M059J (cell line): ENCODE results near the gene UBR1. TPM values are rescaled to one million over a fixed set of nuclear protein-coding genes. Genes with fewer than 3 reads are reported as not detected.
"Not testable (repeated sequence)": the region's sequence is repeated elsewhere in the genome, so short reads cannot be mapped to it uniquely, and the experiment has no call there.

Experiments used
- DNase-seq: peaks from one replicate; pipeline ENCODE4 v3.0.0-alpha.2; 2012; ENCODE audit warnings: low read depth
- total RNA-seq: library from RNA; depleted of rRNA; stranded (reverse); fragments of >200 nt; shearing (Covaris generic); gene quantifications from 2 replicates; pipeline ENCODE4 v1.2.3, GENCODE V29; 2014; rRNA removed

Gene UBR1
- 15.2 and 19.1 TPM in 2 replicates for total RNA-seq

DNA sequence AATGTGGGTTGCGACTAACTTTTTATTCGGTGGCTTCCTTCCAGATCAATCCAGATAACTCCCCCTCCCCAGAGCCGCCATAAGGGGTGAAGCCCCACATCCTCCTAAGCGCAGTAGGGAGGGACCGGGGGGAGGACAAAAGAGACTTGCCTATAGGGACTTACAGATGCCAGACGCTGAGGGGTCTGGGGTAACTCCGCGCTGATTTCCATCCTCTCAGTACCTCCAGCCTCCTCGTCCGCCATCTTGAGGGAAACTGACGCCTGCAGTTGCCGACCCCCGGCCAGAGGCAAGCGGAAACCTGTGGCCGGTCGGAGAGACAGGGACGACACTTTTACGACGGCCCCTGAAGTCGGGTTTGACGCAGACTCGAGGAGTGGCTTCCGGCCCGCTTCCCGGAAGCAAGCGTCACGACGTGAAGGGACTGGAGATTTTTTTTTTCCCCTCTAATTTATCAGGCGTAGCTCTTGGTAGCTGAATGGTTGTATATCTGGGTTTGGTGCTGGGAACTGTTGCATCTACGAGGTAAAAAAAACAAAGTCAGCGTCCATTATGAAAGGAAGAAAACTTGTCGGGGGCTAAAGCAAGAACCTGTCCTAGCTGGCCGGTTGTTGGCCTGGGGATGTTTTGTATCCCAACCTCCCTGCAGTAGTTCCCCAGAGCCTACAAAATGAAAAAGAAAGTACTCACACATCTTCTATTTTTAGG is at the start of gene UBR1:
Gene UBR1 (minus strand): TSS at position 261 of the 708 bp plus-strand sequence. CDS start 16 bp downstream, at position 245.
- peak; percentile 90 for DNase-seq

DNA sequence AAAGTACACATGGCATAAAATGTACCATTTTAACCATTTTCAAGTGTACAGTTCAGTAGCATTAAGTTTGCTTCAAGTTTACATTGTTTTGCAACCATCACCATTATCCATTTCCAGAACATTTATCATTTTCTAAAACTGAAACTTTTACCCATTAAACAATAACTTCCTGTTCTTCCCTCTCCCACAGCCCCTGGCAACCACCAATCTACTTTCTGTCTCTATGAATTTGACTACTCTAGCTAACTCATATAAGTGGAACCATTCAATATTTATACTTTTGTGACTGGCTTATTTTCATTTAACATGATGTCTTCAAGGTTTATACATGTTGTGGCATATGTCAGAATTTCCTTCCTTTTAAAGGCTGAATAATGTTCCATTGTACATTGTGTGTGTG is 47.4 kb upstream of the UBR1 start:
- no peak for DNase-seq

DNA sequence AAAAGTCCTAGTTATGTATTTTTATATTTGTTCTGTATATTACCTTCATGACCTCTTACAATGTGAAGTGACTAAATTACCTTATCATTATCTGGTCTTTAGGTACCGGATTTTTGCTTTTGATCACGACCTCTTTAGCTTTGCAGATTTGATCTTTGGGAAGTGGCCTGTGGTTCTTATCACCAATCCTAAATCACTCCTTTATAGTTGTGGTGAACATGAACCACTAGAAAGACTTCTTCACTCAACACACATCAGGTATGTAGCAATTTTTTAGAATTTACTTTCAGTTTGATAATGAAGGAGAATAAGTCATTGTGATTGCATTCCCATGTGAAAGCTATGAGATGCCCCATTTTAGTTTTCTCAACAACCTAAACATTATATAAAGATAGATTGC is 45.9 kb upstream of the UBR1 start:
- no peak for DNase-seq

DNA sequence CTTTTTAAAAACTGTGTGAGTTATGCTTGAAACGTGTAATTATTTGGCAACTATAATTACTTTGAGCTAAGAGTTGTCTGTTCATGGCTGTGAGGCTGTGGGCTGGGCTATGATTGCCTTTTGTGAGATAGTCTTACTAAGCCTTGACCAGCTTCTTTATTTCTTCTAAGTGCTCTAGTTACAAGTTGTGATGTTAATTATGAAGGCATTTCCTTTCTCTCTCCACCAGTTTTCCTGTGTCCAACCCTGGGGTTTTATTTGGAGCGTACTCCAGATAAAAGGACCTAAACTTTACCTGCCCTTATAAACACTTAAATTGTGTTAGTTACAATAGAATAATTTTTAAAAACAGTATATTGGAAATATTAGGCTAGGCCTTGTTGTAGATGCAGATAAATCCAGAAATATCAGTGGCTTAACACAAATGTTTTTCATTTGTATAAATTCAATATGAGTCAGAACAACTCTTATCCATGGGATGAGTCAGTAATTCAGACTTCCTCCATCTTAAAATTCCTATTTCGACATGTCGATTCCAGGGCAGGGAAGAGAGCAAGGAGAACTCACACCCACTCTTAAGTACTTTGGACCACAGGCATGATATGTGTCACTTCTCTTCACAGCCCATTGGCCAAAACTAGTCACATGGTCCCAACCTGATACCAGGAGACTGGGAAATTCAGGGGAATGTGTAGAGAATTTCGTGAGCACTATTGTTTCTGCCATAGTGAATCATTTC is 44.5 kb upstream of the UBR1 start:
- DNase-seq = peak; percentile 91

DNA sequence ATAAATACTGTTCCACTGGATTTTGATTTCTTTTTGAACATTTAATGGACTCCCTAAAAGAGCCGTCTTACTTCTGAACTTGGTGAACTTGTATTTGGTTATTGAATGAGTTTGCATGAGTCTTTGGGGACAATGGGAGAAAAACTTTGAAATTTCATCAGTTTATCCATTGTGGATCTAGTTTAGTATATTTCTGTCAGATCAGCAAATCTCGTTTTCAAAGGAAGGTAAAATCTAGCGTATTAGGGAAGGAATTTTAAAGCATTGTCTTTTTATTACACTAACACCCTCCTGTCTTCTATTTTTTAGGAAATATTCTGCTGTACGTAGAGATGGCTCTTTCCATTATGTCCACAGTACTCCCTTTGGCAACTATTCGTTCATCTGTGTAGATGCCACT is 40.3 kb upstream of the UBR1 start:
- no peak for DNase-seq

DNA sequence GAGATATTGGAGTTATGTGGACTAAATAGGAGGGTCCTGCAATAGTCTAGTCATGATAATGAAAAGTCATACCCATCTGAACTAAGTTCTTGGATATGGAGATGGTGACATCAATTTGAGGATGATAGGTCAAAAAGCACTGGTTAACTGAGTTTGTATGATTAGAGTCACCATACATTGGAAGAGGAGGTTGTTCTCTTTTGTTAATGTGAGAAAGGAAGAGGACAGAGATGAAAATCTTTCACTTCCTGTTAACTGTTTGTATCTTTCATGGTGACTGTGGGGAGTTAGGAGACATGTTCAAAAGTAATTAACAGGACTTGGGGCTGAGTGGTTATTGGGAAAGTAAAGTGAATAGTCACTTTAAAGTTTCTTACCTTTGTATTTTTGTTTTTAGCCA is 38.7 kb upstream of the UBR1 start:
- no peak for DNase-seq

DNA sequence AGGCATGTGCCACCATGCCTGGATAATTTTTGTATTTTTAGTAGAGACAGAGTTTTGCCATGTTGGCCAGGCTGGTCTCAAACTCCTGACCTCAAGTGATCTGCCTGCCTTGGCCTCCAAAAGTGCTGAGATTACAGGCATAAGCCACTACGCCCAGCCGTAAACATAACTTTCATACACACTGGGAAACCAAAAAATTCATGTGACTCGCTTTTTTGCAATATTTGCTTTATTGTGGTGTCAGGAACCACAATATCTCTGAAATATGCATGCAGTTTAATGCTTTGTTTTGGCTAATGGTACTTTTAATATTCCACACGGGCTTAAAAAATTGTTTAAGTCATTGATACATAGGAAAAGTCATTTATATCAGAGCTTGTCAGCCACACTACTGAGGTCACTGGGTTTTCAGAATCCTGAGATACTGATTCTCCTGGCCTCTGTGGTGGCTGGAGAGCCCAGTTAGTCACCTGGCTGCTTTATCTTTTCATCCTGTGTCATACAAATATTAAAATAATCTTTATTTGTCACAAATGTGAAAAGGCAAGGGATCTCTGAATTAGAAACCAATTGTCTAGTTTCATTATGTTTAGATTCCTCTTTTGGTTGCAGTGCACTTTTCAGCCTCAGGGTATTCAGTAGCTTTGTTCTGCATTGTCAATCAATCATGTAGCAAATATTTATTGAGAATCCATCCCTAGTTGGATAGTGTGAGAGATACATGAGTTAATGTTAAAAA is 37.5 kb upstream of the UBR1 start:
- DNase-seq = no peak

DNA sequence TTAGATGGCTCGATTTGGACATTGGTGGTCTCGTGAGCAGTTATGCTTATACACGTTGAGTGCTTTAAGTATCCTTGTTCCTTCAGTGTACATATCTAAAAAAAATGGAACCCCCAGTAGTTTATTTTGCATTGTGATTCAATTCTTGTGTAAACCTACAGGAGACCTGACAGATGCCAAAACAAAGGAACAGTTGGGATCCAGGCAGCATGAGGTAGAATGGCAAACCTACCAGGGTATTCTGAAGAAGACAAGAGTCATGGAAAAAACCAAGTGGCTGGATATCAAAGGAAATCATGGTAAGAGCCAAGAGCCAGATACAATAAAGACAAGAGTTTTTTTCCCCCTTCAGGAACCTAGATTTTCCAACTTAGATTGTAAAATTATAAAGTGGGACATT is 29.5 kb upstream of the UBR1 start:
- no peak for DNase-seq

DNA sequence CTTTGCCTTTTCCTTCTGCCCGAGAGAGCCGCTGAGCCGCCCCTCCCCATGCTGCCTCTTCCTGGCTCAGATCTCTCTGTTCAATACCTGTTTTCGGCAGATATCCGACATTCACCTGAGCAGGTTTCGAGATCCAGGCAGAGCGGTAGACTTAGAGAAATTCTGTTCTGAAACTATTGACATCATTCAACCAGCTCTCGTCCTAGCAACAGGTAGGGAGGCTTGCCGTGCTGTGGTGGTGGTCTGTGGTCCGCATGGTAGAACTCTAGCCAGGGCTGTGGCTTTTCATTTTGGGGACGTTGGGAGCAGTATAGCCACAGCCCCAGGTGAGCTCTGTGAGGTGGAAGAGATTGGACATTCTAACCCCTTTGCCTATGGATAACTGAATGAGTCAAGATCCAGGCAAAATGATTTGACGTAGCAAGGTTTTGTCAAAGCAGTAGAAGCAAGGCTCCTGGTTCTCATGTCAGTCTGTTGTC is 28.4 kb upstream of the UBR1 start:
- no peak for DNase-seq

DNA sequence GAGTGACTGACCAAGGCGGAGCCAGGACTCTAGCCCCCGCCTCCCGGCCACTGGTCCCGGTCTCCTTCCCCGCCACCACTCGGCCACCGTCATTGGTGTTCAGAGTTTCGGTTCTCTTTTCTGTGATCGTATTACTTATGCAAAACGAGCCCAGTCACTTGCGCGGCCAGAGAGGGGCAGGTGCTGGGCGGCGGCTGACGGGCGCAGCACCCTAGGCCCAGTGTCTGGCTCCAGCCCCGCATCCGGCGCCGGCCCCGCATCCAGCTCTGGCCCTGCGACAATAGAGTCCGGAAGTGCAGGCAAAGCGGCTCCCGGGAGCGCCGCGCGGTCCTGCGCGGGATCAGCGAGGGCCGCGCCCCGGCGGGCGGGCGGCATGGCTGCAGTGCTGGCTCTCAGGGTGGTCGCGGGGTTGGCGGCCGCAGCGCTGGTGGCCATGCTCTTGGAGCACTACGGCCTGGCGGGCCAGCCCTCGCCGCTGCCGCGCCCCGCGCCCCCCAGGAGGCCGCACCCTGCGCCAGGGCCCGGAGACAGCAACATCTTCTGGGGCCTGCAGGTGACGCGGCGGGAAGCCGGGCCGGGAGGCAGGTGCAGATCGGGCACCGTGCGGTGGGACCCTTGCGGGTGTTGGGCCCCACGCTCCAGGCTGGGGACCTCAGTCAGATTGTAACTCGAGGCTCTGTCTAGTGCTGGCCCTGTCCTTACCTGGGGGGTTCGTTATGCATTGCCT is 27.8 kb upstream of the UBR1 start, which contains the start of gene TMEM62:
Gene TMEM62 (plus strand): TSS at position 157 of the 727 bp plus-strand sequence. CDS start 217 bp downstream, at position 374.
- peak; percentile 79 for DNase-seq

DNA sequence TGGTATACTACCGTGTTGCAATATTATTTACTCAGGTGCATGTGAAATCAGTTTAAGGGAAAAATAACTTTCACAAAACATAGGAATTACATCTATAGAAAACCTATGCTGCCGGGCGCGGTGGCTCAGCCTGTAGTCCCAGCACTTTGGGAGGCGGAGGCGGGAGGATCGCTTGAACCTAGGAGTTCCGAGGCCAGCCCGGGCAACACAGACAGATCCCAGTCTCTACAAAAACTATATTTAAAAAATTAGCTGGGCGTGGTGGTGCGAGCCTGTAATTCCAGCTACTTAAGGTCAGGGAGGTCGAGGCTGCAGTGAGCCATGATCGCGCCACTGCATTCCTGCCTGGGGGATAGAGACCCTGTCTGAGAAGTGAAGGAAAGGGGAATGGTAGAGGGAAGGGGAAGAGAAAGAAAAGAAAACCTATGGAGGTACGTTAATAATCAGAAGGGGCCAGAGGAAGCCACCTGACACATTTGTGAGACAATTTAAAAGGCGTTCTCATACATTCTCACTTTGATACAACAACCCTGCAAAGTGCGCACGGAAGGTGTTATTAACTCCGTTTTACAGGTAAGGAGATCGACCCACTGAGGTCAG is 27.1 kb upstream of the UBR1 start:
- DNase-seq = no peak

DNA sequence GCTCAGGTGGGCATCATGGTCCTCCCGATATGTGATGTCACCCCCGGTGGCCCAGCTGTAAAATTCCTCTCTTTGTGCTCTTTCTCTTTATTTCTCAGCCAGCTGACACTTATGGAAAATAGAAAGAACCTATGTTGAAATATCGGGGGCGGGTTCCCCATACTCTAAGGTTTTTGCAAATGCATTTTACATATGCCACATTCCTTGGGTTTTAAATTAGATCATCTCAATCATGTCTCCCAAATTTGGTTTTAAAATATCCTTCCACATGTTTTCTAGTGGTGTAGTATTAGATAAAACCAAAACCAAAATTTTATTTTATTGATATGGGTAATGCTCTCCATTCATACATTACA is 23.1 kb upstream of the UBR1 start:
- no peak for DNase-seq

DNA sequence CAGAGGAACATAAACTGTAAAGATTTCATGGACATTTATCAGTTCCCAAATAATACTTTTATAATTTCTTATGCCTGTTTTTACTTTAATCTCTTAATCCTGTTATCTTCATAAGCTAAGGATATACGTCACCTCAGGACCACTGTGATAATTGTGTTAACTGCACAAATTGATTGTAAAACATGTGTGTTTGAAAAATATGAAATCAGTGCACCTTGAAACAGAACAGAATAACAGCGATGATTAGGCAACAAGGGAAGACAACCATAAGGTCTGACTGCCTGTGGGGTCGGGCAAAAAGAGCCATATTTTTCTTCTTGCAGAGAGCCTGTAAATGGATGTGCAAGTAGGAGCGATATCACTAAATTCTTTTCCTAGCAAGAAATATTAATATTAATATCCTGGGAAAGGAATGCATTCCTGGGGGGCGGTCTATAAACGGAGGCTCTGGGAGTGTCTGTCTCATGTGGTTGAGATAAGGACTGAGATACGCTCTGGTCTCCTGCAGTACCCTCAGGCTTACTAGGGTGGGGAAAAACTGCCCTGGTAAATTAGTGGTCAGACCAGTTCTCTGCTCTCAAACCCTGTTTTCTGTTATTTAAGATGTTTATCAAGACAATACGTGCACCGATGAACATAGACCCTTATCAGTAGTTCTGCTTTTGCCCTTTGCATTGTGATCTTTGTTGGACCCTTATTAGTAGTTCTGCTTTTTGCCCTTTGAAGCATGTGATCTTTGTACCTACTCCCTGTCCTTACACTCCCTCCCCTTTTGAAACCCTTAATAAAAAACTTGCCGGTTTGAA is 22.5 kb upstream of the UBR1 start:
- DNase-seq = not testable (repeated sequence)

DNA sequence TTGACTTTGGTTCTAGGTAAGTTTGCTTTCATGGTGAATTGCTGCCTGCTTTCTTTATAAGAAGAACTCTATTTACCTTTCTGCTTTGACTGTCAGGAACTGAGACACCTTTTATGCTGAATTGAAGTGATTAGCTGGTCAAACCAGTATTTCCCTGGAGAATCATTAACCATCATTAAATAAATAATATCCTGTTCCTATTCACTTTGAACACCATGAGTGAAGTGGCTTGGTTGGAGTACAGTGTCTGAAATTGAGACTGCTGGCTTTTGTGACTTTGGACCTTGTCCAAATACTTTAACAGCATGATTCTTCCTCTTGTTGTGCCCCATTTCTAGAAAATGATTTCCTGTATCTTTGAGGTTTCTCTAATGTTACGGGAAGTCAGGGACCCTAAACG is 21.9 kb upstream of the UBR1 start:
- no peak for DNase-seq

DNA sequence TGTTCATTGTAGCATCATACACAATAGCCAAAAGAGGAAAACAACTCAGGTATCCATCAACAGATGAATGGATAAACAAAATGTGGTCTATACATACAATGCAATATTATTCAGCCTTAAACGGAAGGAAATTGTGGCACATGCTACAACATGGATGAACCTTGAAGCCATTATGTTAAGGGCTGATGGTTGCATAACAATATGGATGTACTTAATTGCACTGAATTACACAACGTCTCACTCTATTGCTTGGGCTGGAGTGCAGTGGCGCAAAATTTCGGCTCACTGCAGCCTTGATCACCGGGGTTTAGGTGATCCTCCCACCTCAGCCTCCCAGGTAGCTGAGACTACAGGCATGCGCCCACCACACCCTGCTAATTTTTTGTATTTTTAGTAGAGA is 20.5 kb upstream of the UBR1 start:
- no peak for DNase-seq

DNA sequence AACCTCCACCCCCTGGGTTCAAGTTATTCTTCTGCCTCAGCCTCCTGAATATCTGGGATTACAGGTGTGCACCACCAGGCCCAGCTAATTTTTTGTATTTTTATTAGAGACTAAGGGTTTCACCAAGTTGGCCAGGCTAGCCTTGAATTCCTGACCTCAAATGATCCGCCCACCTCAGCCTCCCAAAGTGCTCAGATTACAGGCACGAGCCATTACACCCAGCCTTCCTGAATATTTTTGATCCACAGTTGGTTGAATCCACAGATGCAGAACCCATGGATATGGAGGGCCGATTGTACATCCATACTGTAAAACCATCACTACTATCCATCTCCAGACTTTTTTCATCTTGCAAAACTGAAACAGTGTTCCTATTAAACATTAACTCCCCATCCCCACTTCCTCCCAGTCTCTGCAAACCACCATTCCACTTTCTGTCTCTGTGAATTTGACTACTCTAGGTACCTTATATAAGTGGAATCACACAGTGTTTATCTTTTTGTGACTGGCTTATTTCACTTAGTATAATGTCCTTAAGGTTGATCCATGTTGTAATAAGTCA is 19.3 kb upstream of the UBR1 start:
- no peak for DNase-seq

DNA sequence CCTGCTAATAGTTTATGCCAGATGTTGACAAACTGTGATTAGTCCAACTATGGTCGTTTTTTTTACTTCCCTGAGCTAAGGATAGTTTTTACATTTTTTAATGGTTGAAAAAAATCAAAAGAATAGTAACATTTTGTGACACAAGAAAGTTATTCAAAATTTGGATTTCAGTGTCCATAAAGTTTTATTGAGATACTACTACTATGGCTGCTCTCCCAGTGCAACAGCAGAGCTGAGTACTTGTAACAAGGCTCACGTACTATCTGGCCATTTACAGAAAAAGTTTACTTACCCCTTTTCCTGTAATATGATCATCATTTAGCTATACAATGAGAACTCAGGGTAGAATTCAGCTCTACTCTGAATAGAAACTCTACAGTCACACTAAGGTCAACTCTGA is 16.0 kb upstream of the UBR1 start:
- no peak for DNase-seq

DNA sequence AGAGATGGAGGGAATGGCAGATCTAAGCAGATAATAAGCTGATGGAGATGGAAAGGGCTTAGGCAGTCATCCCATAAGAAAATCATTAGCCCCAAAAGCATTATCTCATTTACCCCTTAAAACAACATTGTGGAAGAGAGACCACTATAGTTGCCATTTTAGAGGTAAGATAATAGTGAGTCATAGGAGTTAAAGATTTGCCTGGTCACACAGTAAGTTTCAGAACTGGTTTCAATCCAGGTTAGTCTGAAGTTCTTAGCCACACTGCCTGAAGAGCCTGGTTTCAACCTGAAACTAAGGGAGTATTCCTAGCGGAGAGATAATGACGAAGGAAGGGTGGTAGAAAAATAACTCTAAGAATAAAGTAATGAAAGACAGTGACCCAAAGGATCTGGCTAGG is 13.0 kb upstream of the UBR1 start:
- DNase-seq = no peak

DNA sequence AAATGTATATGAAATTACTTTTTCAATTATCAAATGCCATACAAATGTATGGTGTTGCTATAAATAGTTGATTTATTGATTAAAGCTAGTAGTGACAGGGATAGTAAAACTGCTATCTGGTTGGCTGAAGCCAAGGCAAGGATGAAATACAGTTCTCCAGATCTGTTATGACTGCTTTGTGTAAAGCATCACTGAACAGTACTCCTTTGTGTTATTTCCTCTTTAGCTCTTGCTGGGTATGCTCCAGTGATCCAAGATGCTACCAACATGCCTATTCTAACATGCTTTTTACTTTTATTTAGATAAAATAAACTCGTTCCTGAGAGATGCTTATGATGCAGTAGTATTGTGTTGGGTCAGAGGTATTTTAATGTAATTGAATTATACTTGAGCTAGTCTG is 12.4 kb upstream of the UBR1 start:
- no peak for DNase-seq

DNA sequence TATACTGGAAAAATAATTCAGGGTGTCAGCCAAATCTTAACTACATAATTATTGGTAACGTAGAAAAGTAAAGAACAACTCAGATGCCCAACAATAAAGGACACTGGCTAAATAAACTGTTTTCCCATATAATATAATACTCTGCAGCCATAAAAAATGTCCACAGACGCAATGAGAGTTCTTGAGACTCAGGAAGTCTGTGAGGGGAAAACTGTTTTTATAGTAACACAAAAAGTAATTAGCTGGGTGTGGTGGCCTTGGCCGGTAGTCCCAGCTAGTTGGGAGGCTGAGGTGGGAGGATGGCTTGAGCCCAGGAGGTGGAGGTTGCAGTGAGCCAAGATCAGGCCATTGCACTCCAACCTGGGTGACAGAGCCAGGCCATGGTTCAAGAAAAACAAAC is 5.5 kb upstream of the UBR1 start:
- no peak for DNase-seq
